MM.1S (cell line): ENCODE measurements around the gene S100Z.
"Not testable (repeated sequence)": the region's sequence is repeated elsewhere in the genome, so short reads cannot be mapped to it uniquely, and the experiment has no call there.

Experiments
- DNase-seq: peaks from one replicate; pipeline ENCODE4 v3.0.0-alpha.2; 2015
- H2AFZ ChIP-seq: fragments of 300-600 bp; sonication (generic); 2 replicates; pipeline ENCODE4 v1.6.0; 2016; ENCODE audit warnings: antibody characterized with exemption, low read length
- H3F3A ChIP-seq: fragments of 300-600 bp; sonication (generic); 2 replicates; pipeline ENCODE4 v1.6.1; 2016; ENCODE audit warnings: mild to moderate bottlenecking, antibody characterized with exemption, low read length, moderate library complexity, mixed read lengths; ENCODE audit not compliant: insufficient read depth
- H3K27ac ChIP-seq: fragments of 300-600 bp; sonication (generic); 2 replicates; pipeline ENCODE4 v1.5.1; 2016; ENCODE audit warnings: mild to moderate bottlenecking, low read length
- H3K27me3 ChIP-seq: fragments of 300-600 bp; sonication (generic); replicated peaks from 2 replicates; pipeline ENCODE4 v1.6.0; 2016; ENCODE audit warnings: low read length; ENCODE audit not compliant: insufficient read depth
- H3K36me3 ChIP-seq: fragments of 300-600 bp; sonication (generic); replicated peaks from 2 replicates; pipeline ENCODE4 v1.6.1; 2016; ENCODE audit warnings: mild to moderate bottlenecking, low read length, mixed read lengths; ENCODE audit not compliant: insufficient read depth
- H3K4me1 ChIP-seq: fragments of 300-600 bp; sonication (generic); 2 replicates; pipeline ENCODE4 v1.6.1; 2016; ENCODE audit warnings: low read length, mixed read lengths
- H3K4me2 ChIP-seq: fragments of 300-600 bp; sonication (generic); 2 replicates; pipeline ENCODE4 v1.6.0; 2016; ENCODE audit warnings: low read depth, low read length
- H3K4me3 ChIP-seq: fragments of 300-600 bp; sonication (generic); 2 replicates; pipeline ENCODE4 v1.5.1; 2016; ENCODE audit warnings: low read length, mixed read lengths
- H3K79me2 ChIP-seq: fragments of 300-600 bp; sonication (generic); 2 replicates; pipeline ENCODE4 v1.6.1; 2016; ENCODE audit warnings: mixed run types, low read length, mixed read lengths
- H3K9ac ChIP-seq: fragments of 300-600 bp; sonication (generic); 2 replicates; pipeline ENCODE4 v1.6.1; 2016; ENCODE audit warnings: low read length, mixed read lengths
- H3K9me2 ChIP-seq: fragments of 300-600 bp; sonication (generic); replicated peaks from 2 replicates; pipeline ENCODE4 v1.6.1; 2016; ENCODE audit warnings: mild to moderate bottlenecking, low read length, mixed read lengths; ENCODE audit not compliant: insufficient read depth
- H3K9me3 ChIP-seq: fragments of 300-600 bp; sonication (generic); replicated peaks from 2 replicates; pipeline ENCODE4 v1.6.1; 2016; ENCODE audit warnings: mild to moderate bottlenecking, low read length, mixed read lengths; ENCODE audit not compliant: insufficient read depth
- H4K20me1 ChIP-seq: fragments of 300-600 bp; sonication (generic); 2 replicates; pipeline ENCODE4 v1.6.1; 2016; ENCODE audit warnings: mild to moderate bottlenecking, low read length, moderate library complexity, mixed read lengths; ENCODE audit not compliant: insufficient read depth
- EZH2 ChIP-seq: fragments of 300-600 bp; sonication (generic); optimal IDR thresholded peaks from 2 replicates; pipeline ENCODE3; 2017; ENCODE audit warnings: low read depth, mild to moderate bottlenecking, antibody characterized with exemption, low read length, mixed read lengths
- EZH2phosphoT487 ChIP-seq: fragments of 300-600 bp; sonication (generic); IDR thresholded peaks from 2 replicates; pipeline ENCODE4 v1.6.1; 2018; ENCODE audit warnings: antibody characterized with exemption, low read length
- TF ChIP-seq, protein P1 (sequence below): fragments of 300-600 bp; sonication (generic); IDR thresholded peaks from 2 replicates; pipeline ENCODE4 v1.5.1; 2016; ENCODE audit warnings: antibody characterized with exemption, low read length, mixed read lengths

The S100Z gene

DNA sequence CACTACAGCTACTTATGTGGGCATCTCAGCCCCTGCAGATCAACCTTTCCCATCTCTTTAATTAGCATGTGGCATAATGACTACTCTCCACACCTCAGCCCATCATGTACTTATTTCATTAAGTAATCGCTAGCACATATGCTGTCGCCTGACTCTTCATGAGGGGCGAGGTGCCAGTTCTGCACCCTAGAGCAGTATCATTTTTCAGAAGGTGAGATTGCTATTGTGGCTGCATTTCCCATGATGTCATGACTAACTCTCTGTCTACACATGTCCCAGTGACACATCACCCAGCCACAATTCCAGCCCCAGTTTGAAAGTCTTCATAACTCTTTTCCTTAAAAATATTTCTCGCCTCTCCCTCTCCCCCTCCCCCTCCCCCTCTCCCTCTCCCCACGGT, 38.6 kb upstream of the S100Z start:
- no peaks in the 10 kb centered on the region for H3K9me2 ChIP-seq
- H4K20me1 ChIP-seq, result no peaks in the 10 kb centered on the region
- no peak overlapping the region for H3K27ac ChIP-seq
- H3K9me3 ChIP-seq, result no peaks in the 10 kb centered on the region
- H3K9ac ChIP-seq, result no peak overlapping the region
- no peak overlapping the region for H3K4me3 ChIP-seq
- TF ChIP-seq, protein P1, sequence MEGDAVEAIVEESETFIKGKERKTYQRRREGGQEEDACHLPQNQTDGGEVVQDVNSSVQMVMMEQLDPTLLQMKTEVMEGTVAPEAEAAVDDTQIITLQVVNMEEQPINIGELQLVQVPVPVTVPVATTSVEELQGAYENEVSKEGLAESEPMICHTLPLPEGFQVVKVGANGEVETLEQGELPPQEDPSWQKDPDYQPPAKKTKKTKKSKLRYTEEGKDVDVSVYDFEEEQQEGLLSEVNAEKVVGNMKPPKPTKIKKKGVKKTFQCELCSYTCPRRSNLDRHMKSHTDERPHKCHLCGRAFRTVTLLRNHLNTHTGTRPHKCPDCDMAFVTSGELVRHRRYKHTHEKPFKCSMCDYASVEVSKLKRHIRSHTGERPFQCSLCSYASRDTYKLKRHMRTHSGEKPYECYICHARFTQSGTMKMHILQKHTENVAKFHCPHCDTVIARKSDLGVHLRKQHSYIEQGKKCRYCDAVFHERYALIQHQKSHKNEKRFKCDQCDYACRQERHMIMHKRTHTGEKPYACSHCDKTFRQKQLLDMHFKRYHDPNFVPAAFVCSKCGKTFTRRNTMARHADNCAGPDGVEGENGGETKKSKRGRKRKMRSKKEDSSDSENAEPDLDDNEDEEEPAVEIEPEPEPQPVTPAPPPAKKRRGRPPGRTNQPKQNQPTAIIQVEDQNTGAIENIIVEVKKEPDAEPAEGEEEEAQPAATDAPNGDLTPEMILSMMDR, result no peak
- TF ChIP-seq EZH2phosphoT487 (no peak), EZH2 (no peak)
- H3K79me2 ChIP-seq, result no peaks in the 10 kb centered on the region
- no peaks in the 10 kb centered on the region for H3F3A ChIP-seq
- H3K27me3 ChIP-seq, result no peaks in the 10 kb centered on the region
- no peak overlapping the region for H3K4me2 ChIP-seq
- no peaks in the 10 kb centered on the region for H3K36me3 ChIP-seq
- no peak for DNase-seq
- no peak overlapping the region for H2AFZ ChIP-seq
- H3K4me1 ChIP-seq, result no peaks in the 10 kb centered on the region

DNA sequence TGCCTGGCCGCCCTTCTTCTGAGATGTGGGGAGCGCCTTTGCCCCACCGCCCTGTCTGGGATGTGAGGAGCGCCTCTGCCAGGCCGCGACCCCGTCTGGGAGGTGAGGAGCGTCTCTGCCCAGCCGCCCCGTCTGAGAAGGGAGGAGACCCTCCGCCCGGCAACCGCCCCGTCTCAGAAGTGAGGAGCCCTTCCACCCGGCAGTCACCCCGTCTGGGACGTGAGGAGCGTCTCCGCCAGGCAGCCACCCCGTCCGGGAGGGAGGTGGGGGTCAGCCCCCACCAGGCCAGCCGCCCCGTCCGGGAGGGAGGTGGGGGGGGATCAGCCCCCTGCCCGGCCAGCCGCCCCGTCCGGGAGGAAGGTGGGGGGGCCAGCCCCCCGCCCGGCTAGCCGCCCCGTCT, 37.6 kb upstream of the S100Z start:
- not testable (repeated sequence) for H4K20me1 ChIP-seq, H3K27ac ChIP-seq, H3K9ac ChIP-seq, H3K4me3 ChIP-seq, H3K27me3 ChIP-seq, DNase-seq, H3K9me3 ChIP-seq, H3K4me2 ChIP-seq, H2AFZ ChIP-seq, H3K4me1 ChIP-seq, H3K36me3 ChIP-seq, H3K9me2 ChIP-seq, H3F3A ChIP-seq, H3K79me2 ChIP-seq

DNA sequence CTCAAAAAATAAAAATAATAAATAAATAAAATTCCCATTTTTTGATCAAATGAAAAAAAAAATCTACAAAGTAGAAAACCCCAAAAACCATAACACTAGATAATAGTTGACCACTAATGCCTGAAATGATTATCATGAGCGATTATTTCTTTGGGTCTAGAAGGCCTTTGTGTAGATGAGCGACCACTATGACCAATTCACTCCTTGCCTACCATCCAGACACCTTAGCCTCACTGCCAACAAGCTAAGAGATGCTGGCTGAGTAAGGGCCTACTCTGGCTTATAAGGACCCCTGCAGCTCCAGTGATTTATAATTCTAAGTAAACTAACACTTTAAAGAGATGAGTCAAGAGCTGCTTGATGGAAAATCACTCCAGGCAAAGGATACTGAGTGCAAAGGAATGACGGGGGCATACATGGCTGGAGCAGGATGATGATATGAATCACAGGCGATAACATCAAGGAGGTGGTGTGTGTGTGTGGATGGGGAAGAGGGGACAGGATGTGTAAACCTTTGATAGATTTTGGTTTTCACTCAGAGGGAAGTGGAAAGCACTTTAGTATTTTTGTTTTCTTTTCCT, 35.7 kb upstream of the S100Z start:
- Histone ChIP-seq H4K20me1 (no peaks in the 10 kb centered on the region), H3K79me2 (no peaks in the 10 kb centered on the region), H3K9me2 (no peaks in the 10 kb centered on the region), H3K9ac (no peak overlapping the region), H3K36me3 (no peaks in the 10 kb centered on the region), H3K4me3 (no peak overlapping the region), H3K4me2 (no peak overlapping the region), H3F3A (no peaks in the 10 kb centered on the region), H3K27ac (no peak overlapping the region), H3K9me3 (no peaks in the 10 kb centered on the region), H3K27me3 (no peaks in the 10 kb centered on the region; the same call in 1 of the 2 replicates), H2AFZ (no peak overlapping the region), H3K4me1 (no peaks in the 10 kb centered on the region)
- no peak for DNase-seq
- TF ChIP-seq, protein P1, result no peak
- TF ChIP-seq EZH2 (no peak), EZH2phosphoT487 (no peak)

DNA sequence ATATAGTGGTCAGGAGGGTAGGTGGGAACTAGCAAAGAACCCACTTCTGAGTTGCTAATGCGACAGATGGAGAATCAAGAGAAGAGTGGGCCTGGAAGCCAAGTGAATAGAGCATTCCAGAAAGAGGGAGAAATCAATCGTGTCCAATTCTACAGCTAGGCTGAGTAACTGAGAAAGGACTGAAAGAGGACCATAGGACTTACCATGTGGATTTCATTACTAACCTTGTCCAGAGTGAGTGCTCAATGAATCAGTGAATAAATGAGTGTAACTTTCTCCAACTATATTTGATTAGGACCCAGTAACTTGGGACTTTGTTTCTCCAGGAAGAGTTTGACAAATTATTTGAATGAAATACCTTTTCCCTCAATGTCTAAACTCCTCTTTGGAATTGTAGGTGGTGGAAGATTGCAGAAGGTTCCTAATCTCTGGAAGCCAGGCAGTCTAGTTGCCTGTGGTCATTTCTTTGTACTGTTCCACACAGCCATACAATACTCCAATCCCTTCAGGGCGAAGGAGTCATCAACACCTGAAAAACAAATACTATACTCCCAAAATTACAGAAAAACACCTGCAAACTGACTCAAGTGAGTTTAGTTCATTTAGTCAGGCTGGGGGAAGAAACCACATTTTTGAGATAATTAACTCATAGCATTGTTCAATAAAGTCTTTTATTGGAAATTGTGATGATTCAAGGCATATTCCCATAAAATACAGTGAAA, 33.5 kb upstream of the S100Z start:
- H3K9me3 ChIP-seq, result no peaks in the 10 kb centered on the region
- no peaks in the 10 kb centered on the region for H3F3A ChIP-seq
- no peak overlapping the region for H3K4me2 ChIP-seq
- no peaks in the 10 kb centered on the region for H3K79me2 ChIP-seq
- no peak for DNase-seq
- no peak overlapping the region for H3K4me3 ChIP-seq
- no peak overlapping the region for H2AFZ ChIP-seq
- H3K27ac ChIP-seq, result no peak overlapping the region
- no peak for TF ChIP-seq EZH2phosphoT487
- TF ChIP-seq EZH2, result no peak
- TF ChIP-seq, protein P1, result no peak
- no peaks in the 10 kb centered on the region for H3K4me1 ChIP-seq
- no peak overlapping the region for H3K9ac ChIP-seq
- H3K27me3 ChIP-seq, result no peaks in the 10 kb centered on the region; the same call in 1 of the 2 replicates
- no peaks in the 10 kb centered on the region for H3K9me2 ChIP-seq
- no peaks in the 10 kb centered on the region for H3K36me3 ChIP-seq
- H4K20me1 ChIP-seq, result no peaks in the 10 kb centered on the region
